IMR-90 (cell line): ENCODE results near the gene C2orf74. TPM values are rescaled to one million over a fixed set of nuclear protein-coding genes. Genes with fewer than 3 reads are reported as not detected.
A peak's percentile ranks its signal among the peaks of the same experiment; 100 is the strongest.

Source experiments
- ATAC-seq: fragments of 200-7000 bp; cut with Tn5 transposase; 2 replicates; pipeline ENCODE4 v1.9.1; 2020; ENCODE audit warnings: low read depth, mild to moderate bottlenecking, moderate library complexity
- BruUV-seq: library from RNA; stranded (reverse); fragments of 400-500 nt; replicated peaks from 2 replicates; lab custom pipeline; 2021; lab: Mats Ljungman, UMichigan
- CTCF ChIA-PET: fragments of 300-600 bp; formaldehyde crosslinking; extraction: SDS; loops from one replicate; lab custom pipeline; 2021; ENCODE audit warnings: antibody characterized with exemption; lab: Yijun Ruan, JAX
- POLR2A ChIA-PET: fragments of 300-600 bp; sonication (Branson Sonifier 250); formaldehyde crosslinking; loops from one replicate; lab custom pipeline; 2022; ENCODE audit warnings: antibody characterized with exemption; ENCODE audit not compliant: unreplicated experiment; lab: Charles Lee
- DNase-seq: peaks from one replicate; pipeline ENCODE4 v3.0.0; 2013
- H2AFZ ChIP-seq: replicated peaks from 2 replicates; pipeline ENCODE3; 2013; ENCODE audit warnings: low read length, mild to moderate bottlenecking; ENCODE audit not compliant: poor library complexity
- H2AK5ac ChIP-seq: 2 replicates; pipeline ENCODE4 v1.6.1; 2013; ENCODE audit warnings: low read depth, low read length, inconsistent platforms
- H2AK9ac ChIP-seq: replicated peaks from 2 replicates; pipeline ENCODE3; 2013; ENCODE audit warnings: mild to moderate bottlenecking, low read depth, low read length, moderate library complexity; ENCODE audit not compliant: poor library complexity
- H2BK120ac ChIP-seq: 2 replicates; pipeline ENCODE4 v1.6.1; 2013; ENCODE audit warnings: low read depth, low read length, inconsistent platforms
- H2BK15ac ChIP-seq: 3 replicates; pipeline ENCODE4 v1.6.1; 2013; ENCODE audit warnings: low read depth, low read length, inconsistent platforms
- H2BK20ac ChIP-seq: 2 replicates; pipeline ENCODE4 v1.6.1; 2013; ENCODE audit warnings: low read depth, mild to moderate bottlenecking, inconsistent platforms, low read length, moderate library complexity
- H2BK5ac ChIP-seq: 2 replicates; pipeline ENCODE4 v1.6.1; 2013; ENCODE audit warnings: mild to moderate bottlenecking, low read depth, low read length, inconsistent platforms; ENCODE audit not compliant: poor library complexity, severe bottlenecking
- H3K14ac ChIP-seq: replicated peaks from 2 replicates; pipeline ENCODE4 v1.6.1; 2013; ENCODE audit warnings: low read depth, low read length, inconsistent platforms
- H3K18ac ChIP-seq: 2 replicates; pipeline ENCODE4 v1.6.1; 2013; ENCODE audit warnings: low read depth, low read length, control low read depth
- H3K23ac ChIP-seq: 2 replicates; pipeline ENCODE4 v1.6.1; 2013; ENCODE audit warnings: low read depth, low read length, inconsistent platforms
- H3K27ac ChIP-seq: 2 replicates; pipeline ENCODE4 v1.5.1; 2013; ENCODE audit warnings: mild to moderate bottlenecking, control low read depth, low read length; ENCODE audit not compliant: insufficient read depth
- H3K27me3 ChIP-seq: 2 replicates; pipeline ENCODE4 v1.6.1; 2013; ENCODE audit warnings: low read length; ENCODE audit not compliant: control insufficient read depth, insufficient read depth
- H3K36me3 ChIP-seq: 2 replicates; pipeline ENCODE4 v1.6.1; 2013; ENCODE audit warnings: low read length, mixed read lengths; ENCODE audit not compliant: control insufficient read depth, insufficient read depth
- H3K4ac ChIP-seq: 2 replicates; pipeline ENCODE4 v1.6.1; 2013; ENCODE audit warnings: low read depth, low read length, inconsistent platforms
- H3K4me1 ChIP-seq: 2 replicates; pipeline ENCODE4 v1.6.1; 2013; ENCODE audit warnings: low read length, mixed read lengths; ENCODE audit not compliant: control insufficient read depth, insufficient read depth
- H3K4me2 ChIP-seq: 2 replicates; pipeline ENCODE4 v1.6.1; 2013; ENCODE audit warnings: low read depth, mild to moderate bottlenecking, control low read depth, low read length, moderate library complexity
- H3K4me3 ChIP-seq: 2 replicates; pipeline ENCODE4 v1.5.1; 2013; ENCODE audit warnings: low read depth, mild to moderate bottlenecking, control low read depth, low read length, moderate library complexity; ENCODE audit not compliant: insufficient read depth
- H3K56ac ChIP-seq: 2 replicates; pipeline ENCODE4 v1.6.1; 2013; ENCODE audit warnings: low read length, inconsistent platforms; ENCODE audit not compliant: insufficient read depth; ENCODE audit errors: extremely low read depth
- H3K79me1 ChIP-seq, 2 experiments: 2 replicates each; pipeline ENCODE4 v1.6.1; 2013; ENCODE audit warnings: low read length in 2 of 2, inconsistent platforms in 1 of 2, low read depth in 1 of 2
- H3K9ac ChIP-seq: 2 replicates; pipeline ENCODE4 v1.6.1; 2013; ENCODE audit warnings: low read depth, low read length, control low read depth
- H3K9me1 ChIP-seq: 2 replicates; pipeline ENCODE4 v1.6.1; 2013; ENCODE audit warnings: low read length, inconsistent platforms; ENCODE audit not compliant: insufficient read depth
- H3K9me3 ChIP-seq: 2 replicates; pipeline ENCODE4 v1.6.1; 2013; ENCODE audit warnings: low read length; ENCODE audit not compliant: control insufficient read depth, insufficient read depth
- H4K20me1 ChIP-seq: 2 replicates; pipeline ENCODE4 v1.6.1; 2013; ENCODE audit warnings: low read length, inconsistent platforms; ENCODE audit not compliant: insufficient read depth
- H4K5ac ChIP-seq: 2 replicates; pipeline ENCODE4 v1.6.1; 2013; ENCODE audit warnings: mild to moderate bottlenecking, low read depth, low read length, control low read depth
- H4K8ac ChIP-seq, 2 experiments: 2 replicates each; pipeline ENCODE4 v1.6.1; 2013; ENCODE audit warnings: low read depth in 2 of 2, low read length in 2 of 2, control low read depth in 1 of 2, inconsistent platforms in 1 of 2
- H4K91ac ChIP-seq: 2 replicates; pipeline ENCODE4 v1.6.1; 2013; ENCODE audit warnings: low read depth, low read length, inconsistent platforms; ENCODE audit not compliant: insufficient read depth
- BHLHE40 ChIP-seq: fragments of 150-350 bp; IDR thresholded peaks from 2 replicates; pipeline ENCODE4 v1.6.1; 2016; ENCODE audit warnings: mild to moderate bottlenecking, low read depth, low read length
- CEBPB ChIP-seq: IDR thresholded peaks from 2 replicates; pipeline ENCODE4 v1.6.1; 2012; ENCODE audit warnings: low read depth, low read length, improper control_type of control experiment
- FOS ChIP-seq: fragments of 150-350 bp; IDR thresholded peaks from 2 replicates; pipeline ENCODE4 v1.6.1; 2016; ENCODE audit warnings: low read depth, low read length
- MAFK ChIP-seq: IDR thresholded peaks from 2 replicates; pipeline ENCODE4 v1.6.1; 2012; ENCODE audit warnings: low read depth, low read length, improper control_type of control experiment
- MAZ ChIP-seq: IDR thresholded peaks from 2 replicates; pipeline ENCODE4 v1.6.1; 2012; ENCODE audit warnings: low read depth, mild to moderate bottlenecking, low read length, improper control_type of control experiment, moderate library complexity, borderline replicate concordance
- RAD21 ChIP-seq: IDR thresholded peaks from 2 replicates; pipeline ENCODE4 v1.6.1; 2012; ENCODE audit warnings: low read length, improper control_type of control experiment
- RCOR1 ChIP-seq: IDR thresholded peaks from 2 replicates; pipeline ENCODE4 v1.6.1; 2012; ENCODE audit warnings: mild to moderate bottlenecking, low read length, improper control_type of control experiment; ENCODE audit not compliant: insufficient replicate concordance
- RFX5 ChIP-seq: IDR thresholded peaks from 2 replicates; pipeline ENCODE4 v1.8.0; 2012; ENCODE audit warnings: low read depth, mild to moderate bottlenecking, low read length, moderate library complexity
- SMC3 ChIP-seq: fragments of 150-350 bp; IDR thresholded peaks from 2 replicates; pipeline ENCODE4 v1.6.1; 2016; ENCODE audit warnings: low read depth, mild to moderate bottlenecking, antibody characterized with exemption, low read length, moderate library complexity
- WGBS, 2 experiments: methylation state at CpG; one replicate each; pipeline versions ENCODE4 v1.1.5 to v1.1.7; 2013; ENCODE audit warnings: missing lambda C conversion rate in 2 of 2; ENCODE audit not compliant: insufficient read length in 1 of 2; ENCODE audit errors: extremely low coverage in 2 of 2; 5-methylcytosine and 5-hydroxymethylcytosine counted together
- dilution Hi-C: fragments of 300-500 bp; cut with HindIII; formaldehyde crosslinking; loops from one replicate; pipeline ENCODE4 v1.14.3; 2018; ENCODE audit warnings: low sequenced_read_pairs; ENCODE audit not compliant: unreplicated experiment
- in situ Hi-C: fragments of 300-500 bp; cut with MboI; formaldehyde crosslinking; loops from 3 replicates; pipeline ENCODE4 v1.14.3; 2019; ENCODE audit warnings: low sequenced_read_pairs, inconsistent platforms, mixed read lengths
- intact Hi-C: fragments of 100-400 bp; cut with micrococcal nuclease; formaldehyde crosslinking; loops from 2 replicates; pipeline ENCODE4 v1.10.0; 2022
- polyA plus RNA-seq, 3 experiments: library from polyadenylated mRNA; depleted of rRNA; stranded (reverse); fragments of >200 nt; gene quantifications; 2 replicates each; pipeline ENCODE4 v1.2.3, GENCODE V29; 2012; ENCODE audit warnings: low replicate concordance in 1 of 3
- total RNA-seq: library from RNA; depleted of rRNA; stranded (reverse); fragments of >200 nt; gene quantifications from 2 replicates; pipeline ENCODE4 v1.2.3, GENCODE V29; 2012
- TF ChIP-seq, protein P1 (sequence below): conservative IDR thresholded peaks from 2 replicates; pipeline ENCODE4 v1.5.1; 2012; ENCODE audit warnings: mild to moderate bottlenecking, low read depth, low read length, improper control_type of control experiment
- TF ChIP-seq, protein P2 (sequence below): fragments of 150-350 bp; IDR thresholded peaks from 2 replicates; pipeline ENCODE4 v1.6.1; 2016; ENCODE audit warnings: low read depth, mild to moderate bottlenecking, low read length, moderate library complexity, borderline replicate concordance

Gene C2orf74
- total and polyA plus RNA-seq, 2 of the 4 experiments (the other 2 are of a cell fraction): 8.4 to 21.9 TPM

DNA sequence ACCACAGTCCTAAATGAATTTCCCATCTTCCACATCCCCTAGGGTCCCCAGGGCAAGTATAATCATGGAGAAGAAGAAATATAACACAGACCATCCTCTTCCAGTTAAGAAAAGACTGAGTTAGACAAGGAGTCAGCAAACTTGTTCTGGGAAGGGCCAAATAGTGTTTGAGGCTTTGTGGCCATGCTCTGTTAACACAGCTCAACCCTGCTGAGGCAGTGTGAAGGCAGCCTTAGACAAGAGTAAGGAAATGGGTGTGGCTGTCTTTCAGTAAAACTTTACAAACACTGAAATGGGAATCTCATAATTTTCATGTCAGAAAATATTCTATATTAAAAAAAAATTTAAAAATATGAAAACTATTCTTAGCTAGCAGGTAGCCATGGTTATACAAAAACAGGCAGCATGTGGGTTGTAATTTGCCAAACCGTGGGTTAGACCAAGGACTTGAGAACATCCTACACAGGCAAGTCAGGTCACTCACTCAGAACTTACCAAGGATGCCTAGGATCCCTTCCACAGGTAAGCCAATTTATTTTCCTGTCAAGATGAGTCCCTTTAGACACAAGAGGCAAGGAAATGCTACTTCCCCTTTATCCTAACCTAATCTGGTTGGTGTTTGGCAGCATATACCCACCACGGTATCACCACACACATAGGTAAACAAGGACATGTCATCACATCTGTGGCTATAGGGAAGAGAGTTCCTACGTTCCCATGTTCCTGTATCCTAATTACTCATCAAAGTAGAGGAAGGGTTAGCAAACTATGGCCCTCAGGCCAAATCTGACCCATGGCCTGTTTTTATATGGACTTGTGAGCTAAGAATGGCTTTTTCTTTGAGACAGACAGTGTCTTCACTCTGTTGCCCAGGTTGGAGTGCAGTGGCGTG is 31.9 kb downstream of the C2orf74 start:
- no peaks in the 10 kb centered on the region; the same call in 1 of the 2 replicates for H4K20me1 ChIP-seq
- H4K8ac ChIP-seq: no peak overlapping the region
- peaks cover 28% of the 10 kb centered on the region for H3K36me3 ChIP-seq
- H3K56ac ChIP-seq: no peak overlapping the region
- no peak overlapping the region for H2BK120ac ChIP-seq
- no peak overlapping the region for H3K4ac ChIP-seq
- H2AK5ac ChIP-seq: no peak overlapping the region
- no peaks in the 10 kb centered on the region for H3K27me3 ChIP-seq
- H4K91ac ChIP-seq: no peak overlapping the region
- ATAC-seq: 0 out of 2 replicates have a peak, but pooled peaks have one; percentile 24
- H3K9me3 ChIP-seq: no peaks in the 10 kb centered on the region
- no peak overlapping the region for H2AK9ac ChIP-seq
- DNase-seq: no peak
- ChIA-PET POLR2A (no interaction called here), CTCF (no interaction called here)
- H2BK20ac ChIP-seq: no peak overlapping the region
- H3K23ac ChIP-seq: no peak overlapping the region
- BruUV-seq: no TSS peak
- no peaks in the 10 kb centered on the region for H3K4me1 ChIP-seq
- H3K4me3 ChIP-seq: no peak overlapping the region
- in situ Hi-C loops (no loop called here), intact Hi-C loops (no loop called here), dilution Hi-C loops (no loop called here)
- H2BK15ac ChIP-seq: no peak overlapping the region
- TF ChIP-seq MAZ: no peak
- no peak for TF ChIP-seq RFX5
- no peak for TF ChIP-seq MAFK
- TF ChIP-seq RAD21: no peak
- TF ChIP-seq, protein P1, sequence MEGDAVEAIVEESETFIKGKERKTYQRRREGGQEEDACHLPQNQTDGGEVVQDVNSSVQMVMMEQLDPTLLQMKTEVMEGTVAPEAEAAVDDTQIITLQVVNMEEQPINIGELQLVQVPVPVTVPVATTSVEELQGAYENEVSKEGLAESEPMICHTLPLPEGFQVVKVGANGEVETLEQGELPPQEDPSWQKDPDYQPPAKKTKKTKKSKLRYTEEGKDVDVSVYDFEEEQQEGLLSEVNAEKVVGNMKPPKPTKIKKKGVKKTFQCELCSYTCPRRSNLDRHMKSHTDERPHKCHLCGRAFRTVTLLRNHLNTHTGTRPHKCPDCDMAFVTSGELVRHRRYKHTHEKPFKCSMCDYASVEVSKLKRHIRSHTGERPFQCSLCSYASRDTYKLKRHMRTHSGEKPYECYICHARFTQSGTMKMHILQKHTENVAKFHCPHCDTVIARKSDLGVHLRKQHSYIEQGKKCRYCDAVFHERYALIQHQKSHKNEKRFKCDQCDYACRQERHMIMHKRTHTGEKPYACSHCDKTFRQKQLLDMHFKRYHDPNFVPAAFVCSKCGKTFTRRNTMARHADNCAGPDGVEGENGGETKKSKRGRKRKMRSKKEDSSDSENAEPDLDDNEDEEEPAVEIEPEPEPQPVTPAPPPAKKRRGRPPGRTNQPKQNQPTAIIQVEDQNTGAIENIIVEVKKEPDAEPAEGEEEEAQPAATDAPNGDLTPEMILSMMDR: no peak
- TF ChIP-seq SMC3: no peak
- no peak for TF ChIP-seq RCOR1
- no peak for TF ChIP-seq BHLHE40
- TF ChIP-seq FOS: no peak
- TF ChIP-seq, protein P2, sequence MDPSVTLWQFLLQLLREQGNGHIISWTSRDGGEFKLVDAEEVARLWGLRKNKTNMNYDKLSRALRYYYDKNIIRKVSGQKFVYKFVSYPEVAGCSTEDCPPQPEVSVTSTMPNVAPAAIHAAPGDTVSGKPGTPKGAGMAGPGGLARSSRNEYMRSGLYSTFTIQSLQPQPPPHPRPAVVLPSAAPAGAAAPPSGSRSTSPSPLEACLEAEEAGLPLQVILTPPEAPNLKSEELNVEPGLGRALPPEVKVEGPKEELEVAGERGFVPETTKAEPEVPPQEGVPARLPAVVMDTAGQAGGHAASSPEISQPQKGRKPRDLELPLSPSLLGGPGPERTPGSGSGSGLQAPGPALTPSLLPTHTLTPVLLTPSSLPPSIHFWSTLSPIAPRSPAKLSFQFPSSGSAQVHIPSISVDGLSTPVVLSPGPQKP: no peak
- TF ChIP-seq CEBPB: no peak
- H4K5ac ChIP-seq: no peak overlapping the region
- H2BK5ac ChIP-seq: no peak overlapping the region
- no peak overlapping the region for H3K14ac ChIP-seq
- no peak overlapping the region for H3K18ac ChIP-seq
- H3K9ac ChIP-seq: no peak overlapping the region
- H2AFZ ChIP-seq: no peak overlapping the region
- no peak overlapping the region for H3K4me2 ChIP-seq
- no peak overlapping the region for H3K27ac ChIP-seq
- peaks cover 3 to 13% of the 10 kb centered on the region in 2 experiments for H3K79me1 ChIP-seq
- peaks cover 7% of the 10 kb centered on the region for H3K9me1 ChIP-seq
- 100% methylated on average over 1 of the region's 4 CpGs; no CpG with 5 or more reads in 1 of the 2 experiments for WGBS, 2 experiments
